Endothelial cell of hepatic sinusoid (primary cell): ENCODE results near the gene PHETA2.
"Not testable (repeated sequence)": the region's sequence is repeated elsewhere in the genome, so short reads cannot be mapped to it uniquely, and the experiment has no call there.

Experiments
- in situ Hi-C: cut with HindIII; loops from 2 replicates; pipeline ENCODE4 v1.10.0; 2017; ENCODE audit warnings: low sequenced_read_pairs

The PHETA2 gene

GRCh38 chr22:42101199-42101598, 27.2 kb downstream of the PHETA2 start:
- in situ Hi-C loops, result no loop called here

GRCh38 chr22:42104332-42104860, 30.3 kb downstream of the PHETA2 start:
- in situ Hi-C loops, result not testable (repeated sequence)

DNA sequence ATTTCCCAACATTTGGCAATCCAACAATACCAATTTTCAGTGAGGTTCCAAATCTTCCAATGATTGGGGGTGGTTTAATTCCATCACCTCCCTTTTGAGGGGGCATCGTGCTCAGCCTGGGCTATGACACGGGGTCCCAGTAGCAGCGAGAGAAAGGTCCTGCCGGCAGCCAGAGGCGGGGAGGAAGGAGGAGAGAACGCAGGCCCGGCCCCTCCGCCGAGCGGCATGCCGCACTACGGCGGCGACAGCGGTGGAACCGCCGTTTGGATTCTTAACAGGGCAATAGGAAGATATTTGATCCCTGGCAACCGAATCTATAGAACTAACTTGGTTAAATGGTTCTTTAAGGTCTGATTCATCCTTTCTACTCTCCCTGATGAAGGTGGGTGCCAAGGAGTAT, 34.8 kb downstream of the PHETA2 start:
- in situ Hi-C loops, result no loop called here

DNA sequence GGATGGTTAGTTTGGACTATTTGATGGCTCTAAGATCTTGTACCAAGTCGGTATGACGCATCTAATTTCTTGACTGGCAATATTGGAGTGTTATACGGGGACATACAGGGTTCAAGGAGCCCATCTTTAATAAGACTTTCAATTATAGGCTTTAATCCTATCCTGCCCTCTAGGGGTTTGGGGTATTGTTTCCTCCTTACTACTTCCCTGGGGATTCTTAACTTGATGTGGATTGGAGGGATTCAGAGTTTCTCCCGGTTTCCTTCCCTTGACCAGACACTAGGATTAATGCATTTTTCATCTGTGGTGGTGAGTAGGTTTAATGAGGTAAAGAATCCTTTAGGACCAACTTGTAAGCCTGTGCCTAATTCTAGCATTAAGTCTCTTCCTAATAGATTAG, 37.8 kb downstream of the PHETA2 start:
- in situ Hi-C loops, result loop anchor here (10.0 kb wide), 2 partner anchors 73 to 77 kb away; no protein-coding TSS in a partner anchor

DNA sequence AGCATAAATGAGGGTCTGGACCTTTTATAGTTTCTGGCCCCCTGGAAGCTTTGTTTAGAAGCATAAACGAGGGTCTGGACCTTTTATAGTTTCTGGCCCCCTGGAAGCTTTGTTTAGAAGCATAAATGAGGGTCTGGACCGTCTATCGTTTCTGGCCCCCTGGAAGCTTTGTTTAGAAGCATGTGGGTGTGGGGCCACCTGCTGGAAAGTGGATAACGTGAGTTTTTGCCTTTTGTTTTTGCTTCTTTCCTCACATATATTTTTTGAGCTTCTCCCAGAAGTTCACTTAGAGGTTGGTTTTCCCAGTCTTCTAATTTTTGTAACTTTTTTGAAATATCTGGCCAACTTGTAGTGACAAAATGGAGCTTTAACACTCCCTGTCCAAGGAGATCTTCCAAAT, 38.7 kb downstream of the PHETA2 start:
- in situ Hi-C loops, result loop anchor here (10.0 kb wide), 2 partner anchors 72 to 78 kb away; no protein-coding TSS in a partner anchor

GRCh38 chr22:42114721-42115120, 40.7 kb downstream of the PHETA2 start:
- in situ Hi-C loops, result loop anchor here (5.0 to 10.0 kb wide), 4 partner anchors 70 to 328 kb away; no protein-coding TSS in a partner anchor

- in situ Hi-C loops, result loop anchor here (5.0 to 10.0 kb wide), 4 partner anchors 69 to 327 kb away; no protein-coding TSS in a partner anchor
Measured at GRCh38 chr22:42115420-42115830, 41.4 kb downstream of the PHETA2 start.

DNA sequence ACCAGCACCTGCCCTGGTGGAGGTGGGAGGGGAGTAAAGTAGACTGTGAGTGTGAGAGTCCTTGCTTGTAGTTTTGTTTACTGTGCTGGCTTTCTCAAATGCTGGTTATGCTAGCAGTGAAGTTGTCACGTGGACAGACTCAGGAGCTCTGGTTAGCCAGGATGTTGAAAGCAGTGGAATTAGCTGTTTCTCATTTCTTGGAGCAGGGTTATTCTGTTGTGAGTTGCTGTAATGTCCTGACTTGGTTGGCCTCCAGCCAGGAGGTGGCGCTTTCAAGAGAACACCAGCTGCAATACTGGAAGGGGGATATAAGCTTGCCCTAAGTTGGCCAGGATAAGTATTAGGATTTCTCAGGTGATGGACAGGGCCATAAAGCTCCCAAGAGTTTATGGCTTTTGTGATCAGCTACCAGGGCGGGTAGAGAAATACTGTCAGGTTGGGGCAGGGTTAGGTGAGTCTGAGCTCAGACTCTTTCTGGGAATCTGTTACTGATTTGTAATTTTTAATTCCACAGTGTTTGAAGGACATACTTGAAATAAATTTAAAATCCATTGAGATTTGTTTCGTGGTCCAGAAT, 42.9 kb downstream of the PHETA2 start:
- in situ Hi-C loops, result loop anchor here (5.0 to 10.0 kb wide), 4 partner anchors 68 to 325 kb away; no protein-coding TSS in a partner anchor

DNA sequence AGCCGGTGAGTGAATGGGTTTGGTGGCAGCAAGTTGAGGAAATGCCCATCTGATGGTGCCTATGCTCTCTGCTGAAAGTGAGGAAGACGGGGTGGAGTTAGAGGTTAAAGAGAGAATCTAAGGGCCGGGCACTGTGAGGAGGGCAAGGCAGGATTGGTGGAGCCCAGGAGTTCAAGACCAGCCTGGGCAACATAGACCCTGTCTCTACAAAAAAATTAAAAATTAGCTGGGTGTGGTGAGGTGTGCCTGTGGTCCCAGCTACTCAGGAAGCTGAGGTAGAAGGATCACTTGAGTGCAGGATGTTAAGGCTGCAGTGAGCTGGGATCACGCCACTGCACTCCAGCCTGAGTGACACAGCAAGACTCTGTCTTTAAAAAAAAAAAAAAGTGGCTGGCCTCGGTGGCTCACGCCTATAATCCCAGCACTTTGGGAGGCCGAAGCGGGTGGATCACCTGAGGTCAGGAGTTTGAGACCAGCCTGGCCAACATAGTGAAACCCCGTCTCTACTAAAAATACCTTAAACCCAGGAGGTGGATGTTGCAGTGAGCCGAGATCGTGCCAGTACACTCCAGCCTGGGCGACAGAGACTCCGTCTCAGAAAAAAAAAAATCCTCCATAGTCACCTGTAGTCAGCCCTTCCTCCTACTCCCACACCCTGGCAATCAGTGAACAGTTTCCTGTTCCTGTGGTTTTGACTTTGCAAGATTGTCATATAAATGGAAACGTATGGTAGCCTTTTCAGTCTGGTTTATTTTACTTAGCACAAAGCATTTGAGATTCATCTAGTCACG, 46.4 kb downstream of the PHETA2 start:
- in situ Hi-C loops, result not testable (repeated sequence)

- in situ Hi-C loops, result not testable (repeated sequence)
Measured at GRCh38 chr22:42123529-42123928, 49.5 kb downstream of the PHETA2 start.

GRCh38 chr22:42127606-42128005, 53.6 kb downstream of the PHETA2 start:
- in situ Hi-C loops, result no loop called here

DNA sequence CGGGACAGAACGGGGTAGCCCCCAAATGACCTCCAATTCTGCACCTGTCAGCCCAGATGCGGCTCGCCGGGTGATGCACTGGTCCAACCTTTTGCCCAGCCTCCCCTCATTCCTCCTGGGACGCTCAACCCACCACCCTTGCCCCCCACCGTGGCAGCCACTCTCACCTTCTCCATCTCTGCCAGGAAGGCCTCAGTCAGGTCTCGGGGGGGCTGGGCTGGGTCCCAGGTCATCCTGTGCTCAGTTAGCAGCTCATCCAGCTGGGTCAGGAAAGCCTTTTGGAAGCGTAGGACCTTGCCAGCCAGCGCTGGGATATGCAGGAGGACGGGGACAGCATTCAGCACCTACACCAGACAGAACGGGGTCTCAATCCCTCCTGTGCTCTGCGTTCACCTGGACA, 54.0 kb downstream of the PHETA2 start:
- in situ Hi-C loops, result not testable (repeated sequence)
